GM19023 (cell line): ENCODE results near the gene FRZB.
"Not testable (repeated sequence)": the region's sequence is repeated elsewhere in the genome, so short reads cannot be mapped to it uniquely, and the experiment has no call there.

Source experiments
- ATAC-seq: cut with Tn5 transposase; IDR thresholded peaks from one replicate; pipeline ENCODE4 v1.9.1; 2021; ENCODE audit warnings: mild to moderate bottlenecking, moderate library complexity; ENCODE audit not compliant: unreplicated experiment

The FRZB gene

GRCh38 chr2:182866461-182867406 is at the start of gene FRZB:
TSS of gene FRZB (minus strand) at chr2:182866637. CDS start at chr2:182866552, 85 bp downstream.
- peak; percentile 51 for ATAC-seq

- no peak for ATAC-seq
Observed at GRCh38 chr2:182915369-182916326, 49.2 kb upstream of the FRZB start.

- ATAC-seq = no peak
Observed at GRCh38 chr2:182914852-182915251, 48.4 kb upstream of the FRZB start.

- no peak for ATAC-seq
Observed at GRCh38 chr2:182913064-182913463, 46.6 kb upstream of the FRZB start.

GRCh38 chr2:182912518-182912915 is 46.1 kb upstream of the FRZB start:
- no peak for ATAC-seq

GRCh38 chr2:182911813-182912517 is 45.5 kb upstream of the FRZB start:
- ATAC-seq = no peak

GRCh38 chr2:182910965-182911364 is 44.5 kb upstream of the FRZB start:
- ATAC-seq = no peak

GRCh38 chr2:182907081-182907830 is 40.8 kb upstream of the FRZB start:
- ATAC-seq = no peak

GRCh38 chr2:182906454-182906853 is 40.0 kb upstream of the FRZB start:
- ATAC-seq = no peak

GRCh38 chr2:182904844-182905243 is 38.4 kb upstream of the FRZB start:
- no peak for ATAC-seq

- ATAC-seq = no peak
Observed at GRCh38 chr2:182903566-182903965, 37.1 kb upstream of the FRZB start.

- ATAC-seq = no peak
Observed at GRCh38 chr2:182901748-182902147, 35.3 kb upstream of the FRZB start.

GRCh38 chr2:182898718-182899117 is 32.3 kb upstream of the FRZB start:
- no peak for ATAC-seq

GRCh38 chr2:182897137-182897536 is 30.7 kb upstream of the FRZB start:
- ATAC-seq = no peak

GRCh38 chr2:182895798-182896197 is 29.4 kb upstream of the FRZB start:
- ATAC-seq = no peak

GRCh38 chr2:182895169-182895568 is 28.7 kb upstream of the FRZB start:
- no peak for ATAC-seq

- ATAC-seq = no peak
Observed at GRCh38 chr2:182894174-182894573, 27.7 kb upstream of the FRZB start.

GRCh38 chr2:182893666-182894065 is 27.2 kb upstream of the FRZB start:
- ATAC-seq = no peak

GRCh38 chr2:182893035-182893434 is 26.6 kb upstream of the FRZB start:
- not testable (repeated sequence) for ATAC-seq

- no peak for ATAC-seq
Observed at GRCh38 chr2:182891611-182892010, 25.2 kb upstream of the FRZB start.
